ENCODE measurements around the gene GP1BB. TPM values are rescaled to one million over a fixed set of nuclear protein-coding genes. Genes with fewer than 3 reads are reported as not detected.

The GP1BB gene
- total and polyA plus RNA-seq, 10 of the 15 experiments (the other 5 are each of a cell fraction or from before 2014, with no cell fraction given): 0.05 to 0.28 (median 0.28) TPM; not detected in 7

- no peak for TF ChIP-seq ZBTB4 (CRISPR knock-in tag; IDR thresholded peaks at IDR 0.05)
- no peak for TF ChIP-seq EED (IDR thresholded peaks at IDR 0.05; ENCODE audit: low read depth)
- TF ChIP-seq, protein P1, sequence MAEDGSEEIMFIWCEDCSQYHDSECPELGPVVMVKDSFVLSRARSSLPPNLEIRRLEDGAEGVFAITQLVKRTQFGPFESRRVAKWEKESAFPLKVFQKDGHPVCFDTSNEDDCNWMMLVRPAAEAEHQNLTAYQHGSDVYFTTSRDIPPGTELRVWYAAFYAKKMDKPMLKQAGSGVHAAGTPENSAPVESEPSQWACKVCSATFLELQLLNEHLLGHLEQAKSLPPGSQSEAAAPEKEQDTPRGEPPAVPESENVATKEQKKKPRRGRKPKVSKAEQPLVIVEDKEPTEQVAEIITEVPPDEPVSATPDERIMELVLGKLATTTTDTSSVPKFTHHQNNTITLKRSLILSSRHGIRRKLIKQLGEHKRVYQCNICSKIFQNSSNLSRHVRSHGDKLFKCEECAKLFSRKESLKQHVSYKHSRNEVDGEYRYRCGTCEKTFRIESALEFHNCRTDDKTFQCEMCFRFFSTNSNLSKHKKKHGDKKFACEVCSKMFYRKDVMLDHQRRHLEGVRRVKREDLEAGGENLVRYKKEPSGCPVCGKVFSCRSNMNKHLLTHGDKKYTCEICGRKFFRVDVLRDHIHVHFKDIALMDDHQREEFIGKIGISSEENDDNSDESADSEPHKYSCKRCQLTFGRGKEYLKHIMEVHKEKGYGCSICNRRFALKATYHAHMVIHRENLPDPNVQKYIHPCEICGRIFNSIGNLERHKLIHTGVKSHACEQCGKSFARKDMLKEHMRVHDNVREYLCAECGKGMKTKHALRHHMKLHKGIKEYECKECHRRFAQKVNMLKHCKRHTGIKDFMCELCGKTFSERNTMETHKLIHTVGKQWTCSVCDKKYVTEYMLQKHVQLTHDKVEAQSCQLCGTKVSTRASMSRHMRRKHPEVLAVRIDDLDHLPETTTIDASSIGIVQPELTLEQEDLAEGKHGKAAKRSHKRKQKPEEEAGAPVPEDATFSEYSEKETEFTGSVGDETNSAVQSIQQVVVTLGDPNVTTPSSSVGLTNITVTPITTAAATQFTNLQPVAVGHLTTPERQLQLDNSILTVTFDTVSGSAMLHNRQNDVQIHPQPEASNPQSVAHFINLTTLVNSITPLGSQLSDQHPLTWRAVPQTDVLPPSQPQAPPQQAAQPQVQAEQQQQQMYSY (CRISPR knock-in tag; IDR thresholded peaks at IDR 0.05): no peak
These were observed 29.8 kb upstream of the GP1BB start (continued) for GRCh38 chr22:19693581-19693980.

DNA sequence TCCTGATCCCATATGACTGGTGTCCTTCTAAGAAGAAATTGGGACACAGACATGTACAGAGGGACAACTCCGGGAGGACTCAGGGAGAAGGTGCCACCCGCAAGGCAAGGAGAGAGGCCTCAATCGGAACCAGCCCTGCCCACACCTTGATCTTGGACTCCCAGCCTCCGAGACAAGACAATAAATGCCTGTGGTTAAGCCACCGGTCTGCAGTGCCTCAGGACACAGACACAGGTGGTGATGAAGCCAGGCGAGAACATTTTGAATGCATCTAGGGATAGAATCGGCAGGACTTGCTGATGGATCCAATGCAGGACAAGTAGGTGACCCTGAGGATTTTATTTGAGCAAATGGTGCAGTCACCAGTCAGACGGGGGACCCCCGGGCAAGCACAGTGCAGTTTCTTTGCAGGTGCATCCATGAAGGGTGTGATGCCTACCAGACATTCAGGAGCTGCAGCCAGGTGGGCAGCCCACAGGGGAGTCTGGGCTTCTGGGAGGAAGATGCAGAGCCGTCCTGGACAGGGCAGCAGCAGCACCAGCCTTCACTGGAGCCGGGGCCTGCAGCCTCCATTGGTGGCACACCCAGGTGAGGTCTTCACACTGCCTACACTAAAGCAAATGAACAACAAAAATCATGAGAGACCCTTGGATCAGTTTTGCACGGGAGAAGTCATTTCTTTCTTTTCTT lies 29.2 kb upstream of the GP1BB start:
- H2AFZ ChIP-seq (ENCODE audit: control insufficient read depth, low read depth, low read length): no peak overlapping the region
- 24% methylated on average over 12 of the region's 12 CpGs for WGBS (ENCODE audit: insufficient coverage, insufficient replicate concordance, low lambda C conversion rate, missing lambda C conversion rate)
- BruUV-seq (replicated peaks): no TSS peak
- H3K9me3 ChIP-seq (replicated peaks; ENCODE audit: control insufficient read depth, insufficient read depth, low read length): no peaks in the 10 kb centered on the region
- ChIA-PET SMC1A (ENCODE audit: uncharacterized antibody, unreplicated experiment) (no interaction called here), RAD21 (ENCODE audit: unreplicated experiment) (no interaction called here), POLR2A (no interaction called here), CTCF (no interaction called here)
- H3K27me3 ChIP-seq (replicated peaks in 1 of 2; ENCODE audit: control insufficient read depth in 2 of 2, insufficient read depth in 2 of 2, low read length in 1 of 2): no peaks in the 10 kb centered on the region; a peak in 1 of 4 replicates
- DNase-seq (ENCODE audit: low read depth, low spot score) (no peak), FAIRE-seq (no peak), ATAC-seq (no peak)
- H3K4me1 ChIP-seq (ENCODE audit: control insufficient read depth, insufficient read depth, low read length): no peaks in the 10 kb centered on the region
- H3K4me2 ChIP-seq (ENCODE audit: control insufficient read depth, insufficient read depth): no peak overlapping the region
- no peaks in the 10 kb centered on the region for H3K36me3 ChIP-seq (ENCODE audit: control insufficient read depth in 2 of 2, insufficient read depth in 2 of 2, low read length in 1 of 2)
- in situ Hi-C loops (cut with MboI): no loop called here
- H3K4me3 ChIP-seq: no peak overlapping the region
- H4K20me1 ChIP-seq (ENCODE audit: control insufficient read depth, insufficient read depth): no peaks in the 10 kb centered on the region
- no peaks in the 10 kb centered on the region for H3K79me2 ChIP-seq (ENCODE audit: control insufficient read depth, insufficient read depth, low read length)
- H3K27ac ChIP-seq (ENCODE audit: control insufficient read depth, insufficient read depth): no peak overlapping the region
- no peak overlapping the region for H3K9ac ChIP-seq (ENCODE audit: control insufficient read depth, insufficient read depth, low read length)
- intact Hi-C loops (cut with micrococcal nuclease; ENCODE audit: unreplicated experiment): no loop called here
- TF ChIP-seq CREM (IDR thresholded peaks at IDR 0.05; ENCODE audit: low read depth) (no peak), KLF5 (IDR thresholded peaks at IDR 0.05; ENCODE audit: partially characterized antibody) (no peak)
- TF ChIP-seq, protein P2, sequence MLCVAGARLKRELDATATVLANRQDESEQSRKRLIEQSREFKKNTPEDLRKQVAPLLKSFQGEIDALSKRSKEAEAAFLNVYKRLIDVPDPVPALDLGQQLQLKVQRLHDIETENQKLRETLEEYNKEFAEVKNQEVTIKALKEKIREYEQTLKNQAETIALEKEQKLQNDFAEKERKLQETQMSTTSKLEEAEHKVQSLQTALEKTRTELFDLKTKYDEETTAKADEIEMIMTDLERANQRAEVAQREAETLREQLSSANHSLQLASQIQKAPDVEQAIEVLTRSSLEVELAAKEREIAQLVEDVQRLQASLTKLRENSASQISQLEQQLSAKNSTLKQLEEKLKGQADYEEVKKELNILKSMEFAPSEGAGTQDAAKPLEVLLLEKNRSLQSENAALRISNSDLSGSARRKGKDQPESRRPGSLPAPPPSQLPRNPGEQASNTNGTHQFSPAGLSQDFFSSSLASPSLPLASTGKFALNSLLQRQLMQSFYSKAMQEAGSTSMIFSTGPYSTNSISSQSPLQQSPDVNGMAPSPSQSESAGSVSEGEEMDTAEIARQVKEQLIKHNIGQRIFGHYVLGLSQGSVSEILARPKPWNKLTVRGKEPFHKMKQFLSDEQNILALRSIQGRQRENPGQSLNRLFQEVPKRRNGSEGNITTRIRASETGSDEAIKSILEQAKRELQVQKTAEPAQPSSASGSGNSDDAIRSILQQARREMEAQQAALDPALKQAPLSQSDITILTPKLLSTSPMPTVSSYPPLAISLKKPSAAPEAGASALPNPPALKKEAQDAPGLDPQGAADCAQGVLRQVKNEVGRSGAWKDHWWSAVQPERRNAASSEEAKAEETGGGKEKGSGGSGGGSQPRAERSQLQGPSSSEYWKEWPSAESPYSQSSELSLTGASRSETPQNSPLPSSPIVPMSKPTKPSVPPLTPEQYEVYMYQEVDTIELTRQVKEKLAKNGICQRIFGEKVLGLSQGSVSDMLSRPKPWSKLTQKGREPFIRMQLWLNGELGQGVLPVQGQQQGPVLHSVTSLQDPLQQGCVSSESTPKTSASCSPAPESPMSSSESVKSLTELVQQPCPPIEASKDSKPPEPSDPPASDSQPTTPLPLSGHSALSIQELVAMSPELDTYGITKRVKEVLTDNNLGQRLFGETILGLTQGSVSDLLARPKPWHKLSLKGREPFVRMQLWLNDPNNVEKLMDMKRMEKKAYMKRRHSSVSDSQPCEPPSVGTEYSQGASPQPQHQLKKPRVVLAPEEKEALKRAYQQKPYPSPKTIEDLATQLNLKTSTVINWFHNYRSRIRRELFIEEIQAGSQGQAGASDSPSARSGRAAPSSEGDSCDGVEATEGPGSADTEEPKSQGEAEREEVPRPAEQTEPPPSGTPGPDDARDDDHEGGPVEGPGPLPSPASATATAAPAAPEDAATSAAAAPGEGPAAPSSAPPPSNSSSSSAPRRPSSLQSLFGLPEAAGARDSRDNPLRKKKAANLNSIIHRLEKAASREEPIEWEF (IDR thresholded peaks at IDR 0.05; ENCODE audit: insufficient replicate concordance, low read depth, low read length): no peak
